Upper lobe of left lung (tissue), 4 donors: ENCODE data around the gene SEMA5A.

Source experiments
- CTCF ChIP-seq, 6 experiments: fragments of 450-650 bp in 4 of 6; fragments of 200-600 bp in 2 of 6; sonication (generic) in 2 of 6; IDR thresholded peaks; one replicate each; pipeline ENCODE4 v1.5.1; 2016 to 2019; ENCODE audit warnings: antibody characterized with exemption in 6 of 6
- EP300 ChIP-seq, 4 donors: sonication (generic); formaldehyde crosslinking; IDR thresholded peaks; one replicate each; pipeline ENCODE4 v1.5.1; 2017; ENCODE audit warnings: antibody characterized with exemption in 4 of 4, control low read depth in 2 of 4
- POLR2A ChIP-seq, 4 donors: fragments of 450-650 bp; IDR thresholded peaks; one replicate each; pipeline ENCODE4 v1.5.1; 2016 to 2017; ENCODE audit warnings: antibody characterized with exemption in 4 of 4, mild to moderate bottlenecking in 2 of 4
- POLR2AphosphoS5 ChIP-seq, 2 donors: sonication (generic); formaldehyde crosslinking; IDR thresholded peaks; one replicate each; pipeline ENCODE4 v1.5.1; 2017; ENCODE audit warnings: antibody characterized with exemption in 2 of 2

GRCh38 chr5:9513827-9514226 lies 32.0 kb downstream of the SEMA5A start:
- TF ChIP-seq POLR2A (IDR thresholded peaks at IDR 0.05) (no peak), POLR2AphosphoS5 (IDR thresholded peaks at IDR 0.05) (no peak), CTCF (IDR thresholded peaks at IDR 0.05) (no peak), EP300 (IDR thresholded peaks at IDR 0.05) (no peak)
